Right lobe of liver (tissue), 6 donors: ENCODE data around the gene CEP135. TPM values are rescaled to one million over a fixed set of nuclear protein-coding genes. Genes with fewer than 3 reads are reported as not detected.

Experiments used
- ATAC-seq, 4 donors: fragments of 200-7000 bp; cut with Tn5 transposase; one replicate each; pipeline ENCODE4 v1.9.1; 2020; ENCODE audit warnings: mild to moderate bottlenecking in 4 of 4, moderate library complexity in 4 of 4
- DNase-seq, 3 donors: peaks; one replicate each; pipeline ENCODE4 v3.0.0-alpha.2; 2020
- H3K27ac ChIP-seq, 3 donors: fragments of 200-600 bp; one replicate each; pipeline ENCODE4 v1.8.0; 2022
- H3K27me3 ChIP-seq, 2 donors: fragments of 200-600 bp; one replicate each; pipeline ENCODE4 v1.8.0; 2022
- H3K36me3 ChIP-seq, 4 donors: fragments of 200-600 bp; sonication (generic) in 1 of 4; one replicate each; pipeline versions ENCODE4 v1.5.1 to v1.8.0; 2017 to 2022; ENCODE audit warnings: control low read depth in 1 of 4
- H3K4me1 ChIP-seq, 4 donors: fragments of 200-600 bp; sonication (generic) in 1 of 4; one replicate each; pipeline versions ENCODE4 v1.5.1 to v1.8.0; 2017 to 2022; ENCODE audit warnings: control low read depth in 1 of 4
- H3K4me3 ChIP-seq, 3 donors: fragments of 200-600 bp; one replicate each; pipeline ENCODE4 v1.8.0; 2022
- H3K9me3 ChIP-seq, 4 donors: fragments of 200-600 bp; sonication (generic) in 1 of 4; one replicate each; pipeline versions ENCODE4 v1.5.1 to v1.8.0; 2017 to 2022; ENCODE audit warnings: control low read depth in 1 of 4
- POLR2A ChIP-seq: fragments of 450-650 bp; IDR thresholded peaks from one replicate; pipeline ENCODE4 v1.6.1; 2017; ENCODE audit warnings: antibody characterized with exemption, mild to moderate bottlenecking
- WGBS: methylation state at CpG from one replicate; pipeline ENCODE4 v1.1.6; 2018; ENCODE audit warnings: low coverage, low lambda C conversion rate; ENCODE audit not compliant: insufficient coverage; ENCODE audit errors: missing lambda C conversion rate; 5-methylcytosine and 5-hydroxymethylcytosine counted together
- intact Hi-C, 2 donors: fragments of 100-400 bp; cut with DNase I; formaldehyde crosslinking; loops; one replicate each; pipeline versions ENCODE4 v1.11.2 to v1.14.1; 2022
- total RNA-seq, 6 experiments: library from RNA; depleted of rRNA in 2 of 6; stranded (reverse); fragments of >200 nt in 2 of 6; fragmentation: NEBNext Ultra II Directional in 3 of 6; extraction: Animal tissue kit (Norgen Biotek cat#: 25700) in 3 of 6; gene quantifications; one replicate each; pipeline versions ENCODE4 v1.1.0 to v1.2.4, GENCODE V29; 2016 to 2023
- TF ChIP-seq, protein P1 (sequence below), 4 donors: fragments of 200-600 bp in 3 of 4; fragments of 450-650 bp in 1 of 4; IDR thresholded peaks; one replicate each; pipeline versions ENCODE4 v1.5.1 to v1.8.0; 2016 to 2022; ENCODE audit warnings: antibody characterized with exemption in 4 of 4, mild to moderate bottlenecking in 2 of 4
- donor health status: DM: no; HTN: yes; CAD: no.
- donor health status: DM: no; HTN: no; CAD: no.
- donor health status: DM: no; HTN: no; CAD: no.
- donor health status: DM: no; HTN: yes; CAD: no.
- donor health status: DM: no; HTN: yes; CAD: no.

Gene CEP135
- total RNA-seq, 6 experiments from 2014 or later: 0.59 to 2.4 (median 1.7) TPM

DNA sequence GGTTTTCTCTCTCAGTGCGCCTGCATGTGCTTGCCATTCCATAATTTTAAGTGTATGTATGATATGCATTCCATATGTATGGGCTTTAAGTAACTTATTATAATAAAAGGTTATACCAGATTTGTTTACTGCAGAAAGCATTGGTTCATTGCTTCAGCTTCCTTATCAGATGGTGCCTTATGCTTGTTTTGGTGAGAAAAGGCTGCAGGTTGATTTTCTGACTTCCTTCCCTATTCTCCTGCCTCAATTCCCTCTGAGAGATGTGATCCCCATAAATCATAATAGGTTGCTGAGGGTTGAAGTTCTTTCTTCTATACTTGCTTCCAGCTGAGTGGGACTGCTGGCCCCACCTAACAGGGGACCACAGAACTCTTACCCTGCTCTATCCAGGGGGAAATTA, 10.3 kb upstream of the CEP135 start:
- Histone ChIP-seq H3K4me1 (no peaks in the 10 kb centered on the region), H3K27ac (no peak overlapping the region), H3K9me3 (no peaks in the 10 kb centered on the region), H3K36me3 (no peaks in the 10 kb centered on the region), H3K27me3 (no peaks in the 10 kb centered on the region), H3K4me3 (no peak overlapping the region)
- WGBS: 80% methylated on average over 1 of the region's 1 CpG
- TF ChIP-seq, protein P1, sequence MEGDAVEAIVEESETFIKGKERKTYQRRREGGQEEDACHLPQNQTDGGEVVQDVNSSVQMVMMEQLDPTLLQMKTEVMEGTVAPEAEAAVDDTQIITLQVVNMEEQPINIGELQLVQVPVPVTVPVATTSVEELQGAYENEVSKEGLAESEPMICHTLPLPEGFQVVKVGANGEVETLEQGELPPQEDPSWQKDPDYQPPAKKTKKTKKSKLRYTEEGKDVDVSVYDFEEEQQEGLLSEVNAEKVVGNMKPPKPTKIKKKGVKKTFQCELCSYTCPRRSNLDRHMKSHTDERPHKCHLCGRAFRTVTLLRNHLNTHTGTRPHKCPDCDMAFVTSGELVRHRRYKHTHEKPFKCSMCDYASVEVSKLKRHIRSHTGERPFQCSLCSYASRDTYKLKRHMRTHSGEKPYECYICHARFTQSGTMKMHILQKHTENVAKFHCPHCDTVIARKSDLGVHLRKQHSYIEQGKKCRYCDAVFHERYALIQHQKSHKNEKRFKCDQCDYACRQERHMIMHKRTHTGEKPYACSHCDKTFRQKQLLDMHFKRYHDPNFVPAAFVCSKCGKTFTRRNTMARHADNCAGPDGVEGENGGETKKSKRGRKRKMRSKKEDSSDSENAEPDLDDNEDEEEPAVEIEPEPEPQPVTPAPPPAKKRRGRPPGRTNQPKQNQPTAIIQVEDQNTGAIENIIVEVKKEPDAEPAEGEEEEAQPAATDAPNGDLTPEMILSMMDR (IDR thresholded peaks at IDR 0.05): no peak
- TF ChIP-seq POLR2A: no peak
- DNase-seq (no peak), ATAC-seq (no peak)
- intact Hi-C loops: no loop called here

DNA sequence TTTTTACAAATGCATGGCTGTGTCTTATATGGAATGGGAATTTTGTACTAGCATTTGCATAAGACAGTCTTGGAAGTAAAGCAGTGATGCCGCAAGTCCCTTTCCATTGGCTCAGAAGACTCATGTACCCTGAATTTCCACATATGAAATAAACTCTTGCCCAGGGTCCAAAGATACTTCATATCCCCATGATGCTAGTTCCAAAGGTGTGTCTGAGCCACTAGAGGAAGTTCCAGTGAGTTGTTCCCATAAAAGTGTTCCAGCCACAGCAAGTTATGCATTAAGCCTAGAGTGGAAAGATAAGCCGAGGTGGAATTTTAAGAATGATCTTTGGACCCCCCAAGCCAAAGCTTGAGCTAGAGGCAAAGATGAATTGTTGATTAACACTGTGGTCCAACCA, 9.3 kb upstream of the CEP135 start:
- no peak overlapping the region for H3K27ac ChIP-seq

DNA sequence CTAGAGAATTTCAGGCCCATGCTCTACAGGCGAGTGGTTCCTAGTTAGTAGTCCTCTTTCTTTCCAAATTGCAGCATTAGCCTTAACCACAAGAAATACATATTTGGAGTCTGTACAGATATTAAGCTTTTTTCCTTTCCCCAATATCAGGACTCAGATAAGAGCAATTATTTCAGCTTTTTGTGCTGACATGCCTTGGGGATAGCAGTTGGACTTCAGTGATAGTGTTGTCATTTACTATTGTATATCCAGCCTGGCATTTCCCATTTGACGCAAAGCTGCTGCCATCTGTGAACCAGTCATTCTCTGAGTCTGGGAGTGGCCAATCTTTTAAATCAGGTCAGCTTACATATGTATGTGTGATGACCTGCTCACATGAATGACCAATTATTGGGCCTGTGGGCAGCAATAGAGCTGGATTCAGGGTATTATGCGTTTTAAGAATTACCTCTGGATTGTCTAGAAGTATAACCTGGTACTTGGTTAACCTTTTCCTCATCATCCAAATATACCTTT, 6.8 kb upstream of the CEP135 start:
- no peak for ATAC-seq

More for the DNA sequence above, 9.3 kb upstream of the CEP135 start:
- TF ChIP-seq POLR2A: no peak
- TF ChIP-seq, protein P1 (IDR thresholded peaks at IDR 0.05): no peak
- intact Hi-C loops: no loop called here
- Histone ChIP-seq H3K4me1 (no peaks in the 10 kb centered on the region), H3K4me3 (no peak overlapping the region), H3K9me3 (no peaks in the 10 kb centered on the region), H3K36me3 (no peaks in the 10 kb centered on the region), H3K27me3 (no peaks in the 10 kb centered on the region)
- DNase-seq (no peak), ATAC-seq (no peak)
- WGBS: 62% methylated on average over 2 of the region's 2 CpGs

DNA sequence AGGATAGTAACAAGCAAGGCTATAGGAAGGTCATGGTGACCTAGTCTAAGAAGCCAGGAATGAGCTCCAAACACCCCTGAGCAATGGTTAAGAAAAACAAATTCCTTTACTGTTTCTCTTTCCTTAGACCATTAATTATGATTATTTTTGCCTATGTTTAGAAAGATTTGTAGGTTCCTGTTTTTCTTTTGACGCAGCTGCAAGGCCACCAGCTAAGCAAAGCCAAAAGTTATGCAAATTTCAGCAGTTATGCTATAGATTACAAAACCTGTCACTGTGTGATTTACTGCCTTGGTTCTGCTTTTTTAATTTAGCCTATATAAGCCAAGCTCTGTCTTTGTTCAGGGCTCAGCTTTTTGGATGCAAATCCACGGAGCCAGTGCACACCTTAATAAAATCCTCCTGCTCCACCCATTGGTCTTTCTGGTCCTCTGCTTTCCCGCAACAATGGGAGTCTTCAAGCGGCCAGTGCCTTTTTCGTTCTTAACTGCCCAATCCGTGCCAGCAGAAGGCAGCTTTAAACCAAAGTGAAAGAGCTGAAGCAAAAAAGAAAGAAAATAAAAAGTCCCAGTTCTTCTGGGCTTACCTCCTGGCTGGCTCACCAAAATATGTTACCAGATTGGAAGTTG, 1.4 kb upstream of the CEP135 start:
- Histone ChIP-seq H3K9me3 (no peaks in the 10 kb centered on the region), H3K27ac (peak overlapping the region; percentile 70 to 82 (median 78)), H3K27me3 (no peaks in the 10 kb centered on the region), H3K36me3 (no peaks in the 10 kb centered on the region), H3K4me1 (no peaks in the 10 kb centered on the region), H3K4me3 (peak overlapping the region; percentile 20 to 97 (median 96))
- DNase-seq (no peak), ATAC-seq (no peak)
- TF ChIP-seq, protein P1 (IDR thresholded peaks at IDR 0.05): no peak
- TF ChIP-seq POLR2A: no peak
- 27% methylated on average over 6 of the region's 6 CpGs for WGBS
- intact Hi-C loops: loop anchor here (10.0 kb wide), 2 partner anchors 357 to 367 kb away; no protein-coding TSS in a partner anchor

More for the DNA sequence above, 6.8 kb upstream of the CEP135 start:
- no peaks in the 10 kb centered on the region for H3K9me3 ChIP-seq
- 64% methylated on average over 3 of the region's 3 CpGs for WGBS
- no peak overlapping the region for H3K4me3 ChIP-seq
- H3K27me3 ChIP-seq: no peaks in the 10 kb centered on the region
- intact Hi-C loops: loop anchor here (10.0 kb wide), 2 partner anchors 363 to 373 kb away; no protein-coding TSS in a partner anchor
- no peak overlapping the region for H3K27ac ChIP-seq
- DNase-seq: no peak
- H3K4me1 ChIP-seq: no peaks in the 10 kb centered on the region
- TF ChIP-seq, protein P1 (IDR thresholded peaks at IDR 0.05): no peak
- no peak for TF ChIP-seq POLR2A
- no peaks in the 10 kb centered on the region for H3K36me3 ChIP-seq
